AG09309 (cell line): Measurements from ENCODE around the gene PEX7.
"Not testable (repeated sequence)": the region's sequence is repeated elsewhere in the genome, so short reads cannot be mapped to it uniquely, and the experiment has no call there.

Experiments
- DNase-seq: peaks from one replicate; pipeline ENCODE4 v3.0.0-alpha.2; 2010; ENCODE audit warnings: low read depth
- H3K4me3 ChIP-seq: 2 replicates; pipeline ENCODE4 v1.5.1; 2011; ENCODE audit warnings: mild to moderate bottlenecking, low read depth, low read length, moderate library complexity; ENCODE audit not compliant: control insufficient read depth
- TF ChIP-seq, protein P1 (sequence below): IDR thresholded peaks from 2 replicates; pipeline ENCODE4 v1.5.1; 2011; ENCODE audit warnings: mild to moderate bottlenecking, low read depth, low read length, inconsistent platforms; ENCODE audit not compliant: insufficient read depth, control insufficient read depth; ENCODE audit errors: missing control alignments

The PEX7 gene

DNA sequence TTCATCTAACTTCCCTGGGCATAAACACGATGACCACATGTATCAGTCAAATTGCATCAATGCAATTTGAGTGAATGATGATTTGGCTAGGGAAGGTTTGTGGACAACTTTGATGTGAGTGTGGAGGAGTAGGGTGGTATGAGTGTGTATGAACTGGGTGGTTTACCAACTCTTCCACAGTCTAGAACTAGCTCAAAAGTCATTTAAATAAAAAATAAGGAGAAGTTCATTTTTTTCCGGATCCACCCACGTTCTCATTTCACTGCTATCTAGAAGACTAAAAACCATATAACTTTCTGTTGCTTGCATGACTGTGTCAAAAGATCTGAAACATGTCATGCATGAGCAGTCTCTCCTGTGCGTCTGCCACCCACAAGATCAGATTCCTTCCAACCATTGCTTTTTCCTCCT lies 123.3 kb downstream of the PEX7 start:
- TF ChIP-seq, protein P1, sequence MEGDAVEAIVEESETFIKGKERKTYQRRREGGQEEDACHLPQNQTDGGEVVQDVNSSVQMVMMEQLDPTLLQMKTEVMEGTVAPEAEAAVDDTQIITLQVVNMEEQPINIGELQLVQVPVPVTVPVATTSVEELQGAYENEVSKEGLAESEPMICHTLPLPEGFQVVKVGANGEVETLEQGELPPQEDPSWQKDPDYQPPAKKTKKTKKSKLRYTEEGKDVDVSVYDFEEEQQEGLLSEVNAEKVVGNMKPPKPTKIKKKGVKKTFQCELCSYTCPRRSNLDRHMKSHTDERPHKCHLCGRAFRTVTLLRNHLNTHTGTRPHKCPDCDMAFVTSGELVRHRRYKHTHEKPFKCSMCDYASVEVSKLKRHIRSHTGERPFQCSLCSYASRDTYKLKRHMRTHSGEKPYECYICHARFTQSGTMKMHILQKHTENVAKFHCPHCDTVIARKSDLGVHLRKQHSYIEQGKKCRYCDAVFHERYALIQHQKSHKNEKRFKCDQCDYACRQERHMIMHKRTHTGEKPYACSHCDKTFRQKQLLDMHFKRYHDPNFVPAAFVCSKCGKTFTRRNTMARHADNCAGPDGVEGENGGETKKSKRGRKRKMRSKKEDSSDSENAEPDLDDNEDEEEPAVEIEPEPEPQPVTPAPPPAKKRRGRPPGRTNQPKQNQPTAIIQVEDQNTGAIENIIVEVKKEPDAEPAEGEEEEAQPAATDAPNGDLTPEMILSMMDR: no peak
- DNase-seq: no peak
- no peak overlapping the region for H3K4me3 ChIP-seq

DNA sequence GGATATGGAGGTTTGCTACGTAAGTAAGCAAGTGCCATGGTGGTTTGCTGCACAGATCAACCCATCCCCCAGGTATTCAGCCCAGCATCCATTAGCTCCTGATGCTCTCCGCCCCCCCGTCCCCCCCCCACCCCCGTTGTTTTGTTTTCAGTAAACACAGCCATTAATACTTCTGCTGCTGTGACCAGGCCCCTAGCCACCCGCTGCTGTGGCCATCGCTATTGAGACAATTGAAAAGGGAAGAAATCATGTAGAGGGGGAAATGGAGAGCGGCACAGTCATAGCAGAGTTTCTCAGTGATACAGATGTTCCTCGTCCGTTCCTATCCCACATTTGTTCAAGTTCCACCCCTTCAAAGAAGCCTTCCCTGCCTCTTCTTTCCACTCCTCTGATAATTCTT lies 124.6 kb downstream of the PEX7 start:
- TF ChIP-seq, protein P1: no peak
- no peak for DNase-seq
- no peak overlapping the region for H3K4me3 ChIP-seq

DNA sequence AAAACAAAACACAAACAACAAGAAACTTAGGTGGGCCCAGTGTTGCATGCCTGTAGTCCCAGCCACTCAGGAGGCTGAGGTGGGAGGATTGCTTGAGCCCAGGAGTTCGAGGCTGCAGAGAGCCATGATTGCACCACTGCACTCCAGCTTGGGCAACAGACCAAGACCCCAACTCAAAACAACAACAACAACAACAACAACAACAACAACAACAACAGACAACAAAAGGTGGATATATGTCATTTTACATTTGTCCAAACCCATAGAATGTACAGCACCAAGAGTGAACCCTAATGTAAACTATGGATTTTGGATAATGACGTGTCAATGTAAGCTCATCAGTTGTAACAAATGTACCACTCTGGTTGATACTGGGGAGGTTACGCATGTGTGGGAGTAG lies 127.6 kb downstream of the PEX7 start:
- H3K4me3 ChIP-seq, DNase-seq: not testable (repeated sequence)

DNA sequence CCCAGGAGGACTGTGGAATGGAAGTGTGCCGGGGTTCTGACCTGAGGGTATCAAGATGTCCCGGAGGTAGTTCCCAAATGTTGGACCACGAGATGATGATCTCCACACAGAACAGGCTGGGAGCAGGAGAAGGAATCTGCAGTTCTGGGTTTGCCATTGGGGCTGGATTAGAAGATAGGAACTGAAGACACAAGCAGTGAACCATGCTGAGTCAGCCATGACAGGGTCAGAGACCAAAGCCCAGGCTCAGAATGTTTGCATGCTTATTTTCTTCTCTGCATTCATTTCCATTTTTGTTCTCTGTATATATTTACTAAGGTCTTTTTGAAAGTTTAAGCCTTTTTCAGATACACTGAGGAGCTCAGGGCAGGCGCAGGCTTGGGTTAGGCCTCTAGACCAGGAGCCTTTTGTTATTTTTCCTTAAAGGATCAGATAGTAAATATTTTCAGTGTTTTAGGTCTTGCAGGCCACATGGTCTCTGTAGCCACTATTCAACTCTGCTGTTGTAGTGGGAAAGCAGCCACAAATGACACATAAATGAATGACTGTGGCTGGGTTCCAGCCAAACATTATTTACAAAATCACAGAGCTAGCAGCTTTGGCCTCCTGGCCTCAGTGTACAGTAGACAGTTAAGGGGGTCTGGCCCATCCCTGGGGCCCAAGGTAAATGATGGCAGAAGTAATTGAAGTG lies 128.2 kb downstream of the PEX7 start:
- no peak overlapping the region for H3K4me3 ChIP-seq
- TF ChIP-seq, protein P1: no peak
- no peak for DNase-seq

DNA sequence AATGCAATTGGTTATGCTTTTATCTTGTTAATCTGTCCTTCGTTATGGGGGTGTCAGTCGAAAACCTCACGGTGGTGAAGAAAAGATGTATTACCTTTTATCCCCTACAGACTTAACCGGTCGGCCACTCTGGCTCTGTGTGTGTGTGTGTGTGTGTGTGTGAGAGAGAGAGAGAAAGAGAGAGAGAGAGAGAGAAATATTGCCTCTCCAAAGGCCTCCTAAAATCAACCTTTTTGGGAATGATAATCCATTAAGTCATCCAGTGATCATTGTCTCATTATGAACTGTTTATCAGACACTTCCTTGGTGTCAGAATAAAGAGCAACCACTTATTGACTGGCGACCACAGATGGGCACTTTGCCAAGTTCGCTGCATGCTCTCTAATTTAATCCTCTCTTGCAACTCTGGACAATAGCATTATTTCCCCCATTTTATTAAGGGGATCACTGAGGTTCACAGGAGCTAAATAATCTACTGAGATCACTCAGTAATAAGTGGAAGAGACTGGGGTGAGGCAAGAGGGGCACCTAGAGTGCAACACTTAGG lies 130.4 kb downstream of the PEX7 start:
- DNase-seq: no peak
- H3K4me3 ChIP-seq: no peak overlapping the region
- TF ChIP-seq, protein P1: no peak

DNA sequence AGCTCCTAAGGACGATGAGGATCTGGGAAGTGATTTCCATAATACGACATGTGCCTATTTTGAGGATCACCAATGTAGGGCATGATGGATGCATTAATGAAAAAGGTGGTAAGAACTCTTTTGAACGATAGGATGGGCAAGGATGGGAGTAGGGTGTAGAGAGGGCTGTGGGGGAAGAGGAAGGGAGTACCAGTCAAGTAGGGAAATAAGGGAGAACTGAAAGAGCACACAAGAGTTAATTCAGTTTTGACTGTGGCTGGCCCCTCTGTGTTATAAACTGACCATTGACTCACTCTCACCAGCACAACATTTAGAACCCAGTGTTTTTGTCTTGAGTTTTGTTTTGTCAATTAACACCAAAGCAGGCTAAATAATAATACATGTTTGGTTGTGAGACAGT lies 132.7 kb downstream of the PEX7 start:
- no peak for DNase-seq
- TF ChIP-seq, protein P1: no peak
- no peak overlapping the region for H3K4me3 ChIP-seq

DNA sequence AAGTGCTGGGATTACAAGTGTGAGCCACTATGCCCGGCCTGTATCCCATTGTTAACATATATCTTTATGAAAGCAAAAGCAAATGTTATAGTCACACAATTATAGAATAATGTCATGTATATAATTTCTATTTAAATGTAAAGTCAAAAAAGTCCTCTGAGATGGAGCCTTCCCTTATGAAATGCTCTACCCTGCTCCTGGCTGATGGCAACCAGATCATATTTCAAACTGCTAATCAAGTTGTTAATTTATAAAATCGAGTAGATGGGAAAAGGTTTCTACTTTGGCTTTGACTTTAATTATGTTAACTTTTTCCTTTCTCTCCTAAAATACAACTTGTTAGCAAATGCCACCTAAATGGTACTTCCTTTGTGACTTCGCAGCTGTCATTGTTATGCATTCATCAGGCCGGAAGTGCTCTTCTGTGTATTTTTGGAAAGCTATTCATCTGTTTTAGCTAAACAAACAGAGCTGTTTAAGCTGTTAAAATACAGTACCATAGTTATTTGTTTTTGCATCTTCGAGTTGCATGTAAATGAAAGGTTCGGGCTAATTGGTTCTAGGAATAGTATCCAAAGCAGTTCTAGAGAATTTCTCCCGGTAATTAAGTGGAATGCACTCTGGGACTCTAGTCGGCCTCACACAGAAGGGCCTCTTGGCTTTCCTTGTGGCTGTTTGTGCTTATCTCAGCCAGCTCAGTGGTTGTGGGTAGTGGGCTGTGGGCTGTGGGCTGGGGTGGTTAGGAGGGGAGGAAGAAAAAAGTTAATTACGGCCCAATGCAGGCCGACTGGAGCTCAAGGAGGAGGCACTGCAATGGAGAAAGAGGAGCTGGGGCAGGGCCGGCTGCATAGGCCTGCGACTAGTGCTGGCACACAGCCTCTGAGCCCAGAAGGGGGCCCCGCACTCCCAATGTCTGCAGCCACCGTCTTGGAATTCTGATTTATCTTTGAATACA lies 134.5 kb downstream of the PEX7 start:
- no peak for DNase-seq
- TF ChIP-seq, protein P1: no peak

More for the DNA sequence above, 134.5 kb downstream of the PEX7 start:
- H3K4me3 ChIP-seq: no peak overlapping the region
